Body of pancreas (tissue), 4 donors: Measurements from ENCODE around the gene MYO5B.

ENCODE experiments used
- POLR2A ChIP-seq, 3 donors: fragments of 450-650 bp; IDR thresholded peaks; one replicate each; pipeline ENCODE4 v1.6.1; 2016; ENCODE audit warnings: antibody characterized with exemption in 3 of 3, mild to moderate bottlenecking in 2 of 3
- TF ChIP-seq, protein P1 (sequence below), 7 experiments: fragments of 450-650 bp in 4 of 7; fragments of 200-600 bp in 3 of 7; sonication (generic) in 3 of 7; IDR thresholded peaks; one replicate each; pipeline ENCODE4 v1.5.1; 2016 to 2019; ENCODE audit warnings: antibody characterized with exemption in 7 of 7

DNA sequence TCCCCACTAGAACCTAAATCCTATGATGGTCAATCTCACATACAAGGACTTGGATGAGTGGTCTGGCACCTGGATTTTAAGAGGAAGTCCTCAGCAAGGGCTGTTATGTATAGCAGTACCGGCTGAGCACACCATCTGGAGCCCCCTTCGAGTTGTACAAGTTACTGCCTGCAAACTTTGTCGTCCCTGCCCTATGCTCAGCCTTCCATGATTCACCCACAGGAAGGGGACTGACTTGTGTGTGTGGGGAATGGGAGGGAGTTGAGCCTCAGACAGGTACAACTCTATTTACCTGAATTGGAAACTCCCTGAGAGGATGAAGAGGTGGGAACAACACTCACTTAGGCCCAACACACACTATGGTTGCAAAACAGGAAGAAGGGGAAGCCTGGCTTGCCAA, 186.6 kb downstream of the MYO5B start:
- TF ChIP-seq, protein P1, sequence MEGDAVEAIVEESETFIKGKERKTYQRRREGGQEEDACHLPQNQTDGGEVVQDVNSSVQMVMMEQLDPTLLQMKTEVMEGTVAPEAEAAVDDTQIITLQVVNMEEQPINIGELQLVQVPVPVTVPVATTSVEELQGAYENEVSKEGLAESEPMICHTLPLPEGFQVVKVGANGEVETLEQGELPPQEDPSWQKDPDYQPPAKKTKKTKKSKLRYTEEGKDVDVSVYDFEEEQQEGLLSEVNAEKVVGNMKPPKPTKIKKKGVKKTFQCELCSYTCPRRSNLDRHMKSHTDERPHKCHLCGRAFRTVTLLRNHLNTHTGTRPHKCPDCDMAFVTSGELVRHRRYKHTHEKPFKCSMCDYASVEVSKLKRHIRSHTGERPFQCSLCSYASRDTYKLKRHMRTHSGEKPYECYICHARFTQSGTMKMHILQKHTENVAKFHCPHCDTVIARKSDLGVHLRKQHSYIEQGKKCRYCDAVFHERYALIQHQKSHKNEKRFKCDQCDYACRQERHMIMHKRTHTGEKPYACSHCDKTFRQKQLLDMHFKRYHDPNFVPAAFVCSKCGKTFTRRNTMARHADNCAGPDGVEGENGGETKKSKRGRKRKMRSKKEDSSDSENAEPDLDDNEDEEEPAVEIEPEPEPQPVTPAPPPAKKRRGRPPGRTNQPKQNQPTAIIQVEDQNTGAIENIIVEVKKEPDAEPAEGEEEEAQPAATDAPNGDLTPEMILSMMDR (IDR thresholded peaks at IDR 0.05): no peak
- no peak for TF ChIP-seq POLR2A (IDR thresholded peaks at IDR 0.05)
